ENCODE measurements around the gene RCOR3.
A peak's percentile ranks its signal among the peaks of the same experiment; 100 is the strongest.
"Not testable (repeated sequence)": the region's sequence is repeated elsewhere in the genome, so short reads cannot be mapped to it uniquely, and the experiment has no call there.

Gene RCOR3

DNA sequence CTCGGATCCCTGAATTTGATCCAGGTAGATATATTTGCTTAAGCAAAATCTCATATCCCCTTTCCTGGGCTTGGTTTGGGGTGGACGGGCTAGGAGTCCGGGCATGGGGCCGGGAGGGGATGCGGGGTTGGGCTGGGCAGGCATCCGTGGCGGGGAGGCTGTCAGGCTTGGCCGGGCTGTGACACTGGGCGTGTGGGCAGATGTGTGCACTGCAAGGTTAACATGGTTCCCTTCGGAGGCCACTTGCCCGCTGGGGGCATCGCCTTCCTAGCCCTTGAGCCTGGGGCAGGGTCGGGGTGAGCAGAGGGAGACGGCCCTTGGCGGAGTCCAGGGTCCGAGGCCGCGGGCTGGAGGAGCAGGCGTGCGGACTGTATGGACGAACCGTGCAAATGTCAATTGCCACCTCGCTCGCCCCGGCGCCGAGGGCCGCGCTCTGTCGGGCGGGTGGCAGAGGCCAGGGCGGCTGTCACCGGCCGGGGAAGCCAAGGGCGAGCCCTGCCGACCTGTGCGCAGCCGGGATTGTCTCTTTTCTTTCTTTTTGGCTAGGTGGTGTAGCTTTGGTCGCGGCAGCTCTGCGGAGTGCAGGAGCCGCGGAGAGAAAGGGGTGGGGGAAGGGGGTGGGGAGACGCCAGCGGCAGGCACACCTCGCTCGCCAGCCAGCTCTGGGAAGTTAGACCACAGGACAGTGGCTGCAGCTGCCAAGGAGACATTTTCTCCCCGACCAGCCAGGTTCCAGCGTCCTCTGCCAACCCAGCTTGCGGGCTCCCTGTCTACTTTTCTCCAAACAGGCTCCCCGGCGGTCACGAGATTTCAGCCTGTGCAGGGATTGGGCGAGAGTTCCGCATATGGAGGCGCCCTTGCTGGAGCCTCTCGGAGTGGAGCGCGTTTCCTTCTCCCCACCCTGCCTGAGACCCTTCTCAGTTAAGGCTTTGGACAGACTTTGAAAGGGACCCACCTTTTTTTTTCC lies 1.3 kb downstream of the RCOR3 start:
- peak; percentile 10 to 12 for DNase-seq (ENCODE audit: low read depth in 2 of 2)

DNA sequence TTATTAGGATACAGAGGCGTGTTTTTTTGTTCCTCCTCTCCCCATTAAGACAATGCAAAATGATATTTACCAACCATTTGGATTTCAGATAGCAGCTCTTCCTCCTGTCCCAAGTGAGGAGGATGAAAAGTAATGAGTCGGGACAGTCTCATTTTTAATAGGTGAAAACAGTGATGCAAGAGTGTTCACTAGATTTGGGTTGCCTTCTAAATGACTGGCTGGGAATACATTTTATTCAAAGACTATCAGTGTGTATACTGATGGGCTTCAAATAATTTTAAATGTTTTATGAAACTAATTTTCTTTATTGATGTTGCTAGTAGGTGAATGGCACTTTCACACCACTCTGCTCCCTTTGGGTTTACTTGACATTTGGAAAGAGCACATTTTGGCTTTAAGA lies 2.1 kb downstream of the RCOR3 start:
- DNase-seq (ENCODE audit: low read depth in 2 of 2) = no peak

DNA sequence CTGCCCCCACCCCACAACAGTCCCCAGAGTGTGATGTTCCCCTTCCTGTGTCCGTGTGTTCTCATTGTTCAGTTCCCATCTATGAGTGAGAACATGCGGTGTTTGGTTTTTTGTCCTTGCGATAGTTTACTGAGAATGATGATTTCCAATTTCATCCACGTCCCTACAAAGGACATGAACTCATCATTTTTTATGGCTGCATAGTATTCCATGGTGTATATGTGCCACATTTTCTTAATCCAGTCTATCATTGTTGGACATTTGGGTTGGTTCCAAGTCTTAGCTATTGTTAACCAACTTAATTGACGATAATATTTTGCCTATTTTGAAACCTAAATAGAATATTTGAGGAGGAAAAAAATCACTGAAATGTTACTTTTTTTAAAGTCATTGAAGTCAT lies 3.9 kb downstream of the RCOR3 start:
- not testable (repeated sequence) for DNase-seq (ENCODE audit: low read depth in 2 of 2)

DNA sequence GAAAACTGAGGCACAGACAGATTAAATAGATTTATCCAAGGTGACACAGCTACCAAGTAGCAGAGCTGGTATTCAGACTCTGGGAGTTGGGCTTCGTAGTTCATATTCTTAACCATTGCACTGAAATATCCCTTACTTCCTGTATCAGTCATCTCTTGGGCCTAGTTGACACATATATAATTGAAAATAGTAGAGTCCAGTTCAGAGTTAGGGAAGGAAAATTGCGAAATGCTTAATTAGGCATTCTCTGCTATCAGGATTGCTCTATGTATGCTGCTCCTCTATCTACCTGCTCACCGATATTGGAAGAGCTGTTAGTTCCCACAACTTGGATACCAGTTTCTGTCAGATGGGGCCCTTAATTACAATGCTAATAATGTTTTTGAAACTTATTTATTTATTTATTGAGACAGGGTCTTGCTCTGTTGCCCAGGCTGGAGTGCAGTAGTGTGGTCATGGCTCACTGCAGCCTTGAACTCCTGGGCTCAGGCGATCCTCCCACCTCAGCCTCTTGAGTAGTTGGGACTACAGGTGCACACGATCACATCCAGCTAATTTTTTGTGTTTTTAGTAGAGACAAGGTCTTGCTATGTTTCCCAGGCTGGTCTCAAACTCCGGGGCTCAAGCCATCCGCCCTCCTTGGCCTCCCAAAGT lies 8.2 kb downstream of the RCOR3 start:
- no peak for DNase-seq (ENCODE audit: low read depth in 2 of 2)

DNA sequence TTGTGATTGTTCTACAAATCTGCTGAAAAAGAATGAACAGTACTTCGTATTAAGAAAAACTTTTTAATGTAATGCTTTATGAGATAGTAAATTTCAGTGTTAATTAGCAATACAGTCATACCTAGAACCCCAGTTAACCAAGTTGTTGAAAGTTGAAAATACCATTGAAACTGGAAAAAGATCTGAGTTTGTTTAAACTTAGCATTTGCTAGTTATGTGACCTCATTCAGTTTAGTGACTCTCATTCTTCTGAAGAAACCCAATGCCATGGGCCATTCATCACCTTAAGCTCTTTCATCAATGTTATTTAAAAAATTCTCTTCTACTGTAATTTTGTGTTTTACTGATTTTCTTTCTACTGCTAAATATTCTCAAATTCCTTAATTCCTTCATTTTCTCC lies 20.2 kb downstream of the RCOR3 start:
- no peak for DNase-seq (ENCODE audit: low read depth in 2 of 2)

DNA sequence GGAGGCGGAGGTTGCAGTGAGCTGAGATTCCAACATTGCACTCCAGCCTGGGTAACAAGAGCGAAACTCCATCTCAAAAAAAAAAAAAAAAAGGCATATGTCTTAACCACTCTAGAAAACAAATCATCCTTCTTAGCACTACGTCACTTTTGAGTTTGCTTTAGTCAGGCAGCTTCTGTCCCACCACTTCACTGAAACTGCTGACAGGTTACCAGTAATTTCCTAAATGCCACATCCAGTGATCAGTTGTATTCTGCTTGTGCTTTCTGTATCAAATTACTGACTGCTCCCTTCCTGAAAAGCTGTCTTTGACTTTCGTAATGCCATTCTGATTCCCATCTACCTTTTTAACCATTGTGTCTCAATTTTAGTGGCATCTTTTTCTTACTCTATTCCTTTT lies 21.7 kb downstream of the RCOR3 start:
- no peak for DNase-seq (ENCODE audit: low read depth in 2 of 2)

DNA sequence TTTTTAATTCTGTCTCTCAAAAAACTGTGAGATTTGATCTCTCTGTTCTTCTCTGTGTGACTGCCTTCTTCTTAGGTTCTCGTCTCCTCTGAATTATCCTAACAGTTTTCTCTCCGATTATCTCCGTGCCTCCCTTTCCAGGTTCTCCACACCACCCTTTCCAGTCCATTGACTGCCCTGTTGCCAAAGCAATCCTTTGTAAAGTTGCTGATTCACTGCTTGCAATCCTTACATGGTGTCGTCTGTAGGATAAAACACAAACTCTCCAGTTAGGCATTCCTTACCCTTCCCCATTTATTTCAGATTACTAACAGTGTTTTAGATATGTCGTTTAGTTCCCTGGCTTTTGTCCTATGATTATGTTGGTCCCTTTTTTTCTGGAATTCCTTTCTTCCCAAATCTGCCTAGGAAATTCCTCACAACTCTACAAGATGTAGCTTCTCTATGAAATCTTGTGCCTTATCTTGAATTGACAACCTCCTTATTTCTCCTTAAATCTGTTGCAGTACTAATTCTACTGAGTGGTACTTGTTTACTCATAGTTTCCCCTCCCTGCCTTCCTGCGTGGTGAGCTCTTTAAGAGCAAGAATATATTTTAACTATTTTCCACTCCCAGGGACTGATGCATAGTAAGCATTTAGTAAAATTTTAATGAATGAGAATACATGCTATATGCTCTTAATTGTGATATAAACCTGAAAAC lies 22.3 kb downstream of the RCOR3 start:
- DNase-seq (ENCODE audit: low read depth in 2 of 2) = no peak

DNA sequence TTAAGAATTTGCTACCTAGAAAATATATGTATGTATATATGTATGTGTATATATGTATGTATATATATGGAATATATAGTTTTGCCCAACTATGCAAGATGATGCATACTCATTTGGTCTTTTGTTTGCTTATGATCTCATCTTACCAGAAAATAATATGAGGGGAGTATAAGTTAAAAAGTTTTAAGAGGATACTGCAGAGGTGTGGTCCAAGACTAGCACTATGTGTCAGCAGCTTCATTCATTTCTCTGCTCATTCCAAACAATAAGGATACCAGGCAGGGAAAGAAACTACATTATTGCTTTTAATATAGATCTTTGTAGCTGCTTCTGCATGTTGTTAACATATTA lies 22.8 kb downstream of the RCOR3 start:
- DNase-seq (ENCODE audit: low read depth in 2 of 2) = no peak

DNA sequence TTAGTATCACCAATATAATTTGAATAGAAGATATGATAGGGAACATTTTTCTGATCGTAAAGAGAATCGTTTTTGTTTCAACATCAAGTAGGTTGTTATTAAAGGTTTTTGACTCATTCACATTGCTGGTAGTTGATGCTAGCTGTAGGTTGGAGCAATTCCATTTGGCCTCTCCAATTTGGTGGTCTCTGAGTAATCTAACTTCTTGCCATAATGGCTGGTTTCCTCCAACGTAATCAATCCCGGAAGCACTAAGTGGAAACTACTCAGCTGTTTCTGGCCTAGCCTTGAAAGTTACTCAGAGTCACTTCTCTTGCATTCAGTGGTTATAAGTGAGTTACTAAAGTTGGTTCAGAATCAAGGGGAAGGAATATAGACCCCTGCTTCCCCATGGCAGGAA lies 26.0 kb downstream of the RCOR3 start:
- no peak for DNase-seq (ENCODE audit: low read depth in 2 of 2)

DNA sequence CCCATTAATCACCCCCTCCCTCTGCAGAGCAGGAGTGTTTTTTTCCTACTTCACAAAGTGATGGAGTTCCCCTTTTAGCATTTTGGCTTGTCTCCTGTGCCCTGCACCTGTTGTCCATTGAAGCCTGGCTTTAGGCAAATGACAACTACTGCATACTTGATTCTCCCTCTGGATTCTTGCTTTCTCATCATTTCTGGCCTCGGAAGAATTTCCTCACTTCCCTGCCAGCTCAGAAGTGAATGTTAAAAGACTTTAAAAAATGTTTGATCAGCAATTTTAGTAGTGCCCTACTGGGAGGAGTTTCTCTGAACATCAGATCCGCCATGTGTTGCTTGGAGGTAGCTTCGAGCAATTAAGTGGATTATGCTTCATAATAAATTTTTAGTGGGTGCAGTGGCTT lies 28.1 kb downstream of the RCOR3 start:
- DNase-seq (ENCODE audit: low read depth in 2 of 2) = no peak

DNA sequence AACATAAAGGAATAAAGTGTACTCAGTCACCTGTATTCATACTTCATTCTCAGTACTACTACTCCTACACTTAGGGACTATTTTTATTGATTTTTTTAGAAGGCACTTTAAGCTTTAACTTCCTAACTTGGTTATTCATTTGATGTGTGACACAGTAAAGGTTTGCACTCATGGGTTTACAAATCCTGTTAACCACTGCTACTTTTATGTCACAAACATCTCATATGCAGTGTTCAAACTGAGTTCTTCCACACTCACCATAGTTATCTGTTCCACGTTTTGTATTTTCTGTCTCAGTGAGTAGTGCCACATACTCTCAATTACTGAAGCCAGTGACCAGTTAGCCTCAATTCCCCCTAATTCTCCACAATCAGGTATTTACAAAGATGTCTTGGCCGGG lies 33.2 kb downstream of the RCOR3 start:
- DNase-seq (ENCODE audit: low read depth in 2 of 2) = no peak

DNA sequence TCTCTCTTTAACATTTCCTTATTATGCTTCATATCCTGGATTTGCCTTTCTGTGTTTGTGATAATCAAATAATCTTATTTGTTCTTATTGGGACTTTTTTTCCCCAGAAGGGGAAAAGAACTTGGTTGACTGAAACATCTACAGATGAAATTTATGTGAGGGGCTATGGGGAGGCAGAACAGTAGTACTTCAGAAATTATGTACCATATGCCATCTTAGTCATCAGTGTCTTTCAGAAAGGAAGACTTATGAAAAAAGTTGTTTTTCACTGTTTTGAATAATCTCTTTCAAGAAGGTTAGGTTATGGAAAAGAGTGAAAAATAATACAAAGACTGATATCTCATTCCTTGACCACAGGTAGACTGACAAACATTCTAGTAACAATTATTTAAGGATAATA lies 37.2 kb downstream of the RCOR3 start:
- DNase-seq (ENCODE audit: low read depth in 2 of 2) = no peak

DNA sequence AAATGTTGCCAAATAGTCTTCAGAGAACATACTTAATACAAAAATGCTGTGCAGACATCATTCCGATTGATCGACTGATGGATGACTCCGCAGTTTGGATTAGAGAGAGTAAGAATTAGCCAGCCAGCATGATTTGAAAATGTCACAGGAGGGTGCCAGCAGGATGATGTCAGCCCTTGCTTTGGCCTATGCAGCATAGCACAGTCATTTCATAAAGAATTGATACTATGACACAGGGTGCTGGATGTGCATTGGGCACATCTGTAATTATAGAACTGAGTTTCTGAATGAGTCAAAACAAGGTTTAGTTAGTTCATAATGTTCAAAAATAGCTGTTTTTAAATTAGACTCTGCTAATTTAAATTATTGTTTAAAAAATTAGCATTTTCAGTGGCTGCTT lies 45.9 kb downstream of the RCOR3 start:
- DNase-seq (ENCODE audit: low read depth in 2 of 2) = no peak

DNA sequence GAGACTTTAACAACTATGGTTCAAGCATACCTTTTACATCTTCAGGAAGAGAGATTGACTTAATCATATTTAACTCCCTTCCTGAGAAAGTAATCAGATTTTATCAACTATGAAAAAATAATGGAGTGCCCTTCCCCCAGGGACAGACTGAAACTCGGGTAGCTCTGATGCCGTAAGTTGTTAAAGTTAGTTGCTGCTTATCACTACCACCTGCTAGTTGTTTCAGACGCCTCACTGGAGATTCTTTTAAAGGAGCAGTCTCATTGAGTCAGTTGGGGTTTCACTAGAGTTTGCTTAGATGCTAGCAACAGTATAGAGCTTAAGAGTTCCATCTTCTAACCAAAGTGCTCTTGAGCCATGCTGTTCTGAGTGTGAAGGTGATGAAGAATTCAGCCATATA lies 50.5 kb downstream of the RCOR3 start:
- no peak for DNase-seq (ENCODE audit: low read depth in 2 of 2)

DNA sequence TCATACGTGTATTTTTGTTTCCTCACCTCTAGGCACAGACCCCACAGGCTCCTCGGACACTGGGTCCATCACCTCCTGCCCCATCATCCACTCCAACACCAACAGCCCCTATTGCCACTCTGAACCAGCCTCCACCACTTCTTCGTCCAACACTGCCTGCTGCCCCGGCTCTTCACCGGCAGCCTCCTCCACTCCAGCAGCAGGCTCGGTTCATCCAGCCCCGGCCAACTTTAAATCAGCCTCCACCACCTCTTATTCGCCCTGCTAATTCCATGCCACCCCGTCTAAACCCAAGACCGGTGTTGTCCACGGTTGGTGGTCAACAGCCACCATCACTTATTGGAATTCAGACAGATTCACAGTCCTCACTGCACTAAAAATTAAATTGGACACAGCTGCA lies 54.2 kb downstream of the RCOR3 start:
- no peak for DNase-seq (ENCODE audit: low read depth in 2 of 2)

DNA sequence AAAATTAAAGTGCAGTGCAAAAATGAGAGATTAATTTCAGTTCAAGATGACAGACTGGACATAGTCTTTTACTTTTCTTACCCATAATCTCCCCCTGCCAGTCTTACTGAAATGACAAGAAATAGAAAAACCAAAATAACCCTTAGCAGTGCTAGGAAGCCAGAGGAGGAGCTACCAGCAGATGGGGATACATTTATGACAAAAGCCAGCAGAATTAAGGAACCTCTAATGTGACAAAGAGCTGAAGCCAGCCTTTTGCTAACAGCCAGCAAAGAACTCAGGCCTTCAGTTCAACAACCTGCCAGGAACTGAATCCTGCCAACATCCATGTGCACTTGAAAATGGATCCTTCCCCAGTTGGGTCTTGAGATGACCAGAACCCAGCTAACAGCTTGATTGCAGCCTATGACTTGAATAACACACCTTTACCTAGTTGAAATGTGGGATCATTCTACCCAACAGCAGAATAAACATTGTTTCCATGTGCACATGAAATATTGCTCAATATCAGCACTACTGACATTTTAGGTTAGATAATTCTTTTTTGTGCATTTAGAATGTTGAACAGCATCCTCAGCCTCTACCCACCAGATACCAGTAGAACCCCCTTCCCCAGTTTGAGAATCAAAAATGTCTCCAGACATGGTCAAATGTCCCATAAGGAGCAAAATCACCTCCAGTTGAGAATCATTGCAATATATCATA lies 59.6 kb downstream of the RCOR3 start:
- no peak for DNase-seq (ENCODE audit: low read depth in 2 of 2)

DNA sequence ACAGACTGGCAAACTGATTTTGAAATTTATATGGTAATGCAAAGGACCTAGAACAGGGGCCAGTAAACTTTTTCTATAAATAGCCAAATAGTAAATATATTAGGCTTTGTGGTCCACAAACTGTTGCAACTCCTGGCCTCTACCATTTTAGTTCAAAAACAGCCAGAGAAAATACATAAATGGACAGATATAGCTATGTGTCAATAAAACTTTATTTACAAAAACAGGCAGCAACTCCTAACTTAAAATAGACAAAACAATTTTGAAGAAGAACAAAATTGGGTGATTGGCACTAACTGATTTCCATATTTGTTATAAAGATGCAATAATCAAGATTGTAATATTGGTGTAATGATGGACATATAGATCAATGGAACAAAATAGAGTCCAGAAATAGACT lies 60.7 kb downstream of the RCOR3 start:
- no peak for DNase-seq (ENCODE audit: low read depth in 2 of 2)

DNA sequence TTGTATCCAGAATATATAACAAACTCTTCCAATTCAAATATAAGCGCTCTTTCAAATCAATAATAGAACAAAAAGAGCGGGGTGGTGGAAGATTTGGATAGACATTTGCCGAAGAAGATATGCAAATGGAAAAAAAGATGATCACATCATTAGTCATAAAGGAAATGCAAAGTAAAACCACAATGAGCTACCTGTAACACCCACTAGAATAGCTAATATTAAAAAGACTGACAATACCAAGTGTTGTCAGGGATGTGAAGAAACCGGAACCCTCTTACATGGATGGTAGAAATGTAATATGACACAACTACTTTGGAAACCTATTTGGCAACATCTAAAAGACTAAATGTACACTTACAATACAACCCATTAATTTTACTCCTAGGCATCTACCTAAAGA lies 61.8 kb downstream of the RCOR3 start:
- no peak for DNase-seq (ENCODE audit: low read depth in 2 of 2)

DNA sequence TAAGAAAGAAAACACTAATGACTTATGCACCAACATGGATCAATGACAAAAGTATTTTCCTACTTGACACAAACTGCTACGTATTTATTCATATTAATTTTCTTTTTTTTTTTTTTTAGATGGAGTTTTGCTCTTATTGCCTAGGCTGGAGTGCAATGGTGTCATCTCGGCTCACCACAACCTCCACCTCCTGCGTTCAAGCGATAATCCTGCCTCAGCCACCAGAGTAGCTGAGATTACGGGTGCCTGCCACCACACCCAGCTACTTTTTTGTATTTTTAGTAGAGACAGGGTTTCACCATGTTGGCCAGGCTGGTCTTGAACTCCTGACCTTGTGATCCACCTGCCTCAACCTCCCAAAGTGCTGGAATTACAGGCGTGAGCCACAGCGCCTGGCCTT lies 62.5 kb downstream of the RCOR3 start:
- DNase-seq (ENCODE audit: low read depth in 2 of 2) = not testable (repeated sequence)

DNA sequence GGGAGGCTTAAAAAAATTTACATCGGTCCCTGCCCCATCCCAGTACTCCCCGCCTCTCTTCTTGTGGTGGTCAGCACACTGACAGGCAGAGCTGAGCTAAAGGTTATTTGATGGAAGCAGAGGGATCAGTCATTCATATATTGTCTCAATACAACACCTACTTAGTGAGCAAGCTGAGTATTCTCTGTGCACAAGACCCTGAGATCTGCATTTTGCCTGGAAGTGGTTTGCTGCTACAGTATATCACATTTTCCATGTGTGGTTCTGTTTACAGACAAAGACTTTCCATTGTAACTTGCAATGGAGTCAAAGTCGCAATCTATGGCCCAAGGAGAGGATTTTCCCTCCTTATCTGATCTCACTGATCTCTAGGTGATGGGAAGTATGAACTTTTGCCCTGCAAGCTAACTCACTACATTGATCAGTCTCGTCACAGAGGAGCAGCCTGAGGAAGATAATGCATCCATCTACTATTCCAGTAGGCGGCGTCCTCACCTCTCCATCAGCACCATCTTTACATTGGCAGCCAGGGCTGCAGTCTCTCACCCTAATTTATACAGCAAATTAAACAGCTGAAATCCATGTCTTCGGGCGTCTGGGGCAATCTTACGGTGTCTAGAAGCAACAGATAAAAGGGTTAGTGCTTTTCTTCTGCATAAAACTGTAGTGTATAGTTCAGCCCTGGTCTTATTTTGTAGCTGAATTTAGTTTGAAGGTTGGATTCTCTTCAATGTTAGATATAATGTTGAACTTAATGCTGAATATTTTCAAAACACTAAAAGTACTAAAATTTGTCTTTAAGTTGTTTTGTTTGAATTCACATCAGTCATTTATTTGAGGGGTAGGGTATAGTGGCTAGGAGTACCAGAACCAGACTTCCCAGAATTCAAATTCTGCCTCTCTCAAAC lies 64.2 kb downstream of the RCOR3 start:
- peak; percentile 41 to 48 for DNase-seq (ENCODE audit: low read depth in 2 of 2)
